ENCODE measurements around the gene EXD3. TPM values are rescaled to one million over a fixed set of nuclear protein-coding genes. Genes with fewer than 3 reads are reported as not detected.

Gene EXD3
- total RNA-seq, 1 donor = 7.3 TPM

DNA sequence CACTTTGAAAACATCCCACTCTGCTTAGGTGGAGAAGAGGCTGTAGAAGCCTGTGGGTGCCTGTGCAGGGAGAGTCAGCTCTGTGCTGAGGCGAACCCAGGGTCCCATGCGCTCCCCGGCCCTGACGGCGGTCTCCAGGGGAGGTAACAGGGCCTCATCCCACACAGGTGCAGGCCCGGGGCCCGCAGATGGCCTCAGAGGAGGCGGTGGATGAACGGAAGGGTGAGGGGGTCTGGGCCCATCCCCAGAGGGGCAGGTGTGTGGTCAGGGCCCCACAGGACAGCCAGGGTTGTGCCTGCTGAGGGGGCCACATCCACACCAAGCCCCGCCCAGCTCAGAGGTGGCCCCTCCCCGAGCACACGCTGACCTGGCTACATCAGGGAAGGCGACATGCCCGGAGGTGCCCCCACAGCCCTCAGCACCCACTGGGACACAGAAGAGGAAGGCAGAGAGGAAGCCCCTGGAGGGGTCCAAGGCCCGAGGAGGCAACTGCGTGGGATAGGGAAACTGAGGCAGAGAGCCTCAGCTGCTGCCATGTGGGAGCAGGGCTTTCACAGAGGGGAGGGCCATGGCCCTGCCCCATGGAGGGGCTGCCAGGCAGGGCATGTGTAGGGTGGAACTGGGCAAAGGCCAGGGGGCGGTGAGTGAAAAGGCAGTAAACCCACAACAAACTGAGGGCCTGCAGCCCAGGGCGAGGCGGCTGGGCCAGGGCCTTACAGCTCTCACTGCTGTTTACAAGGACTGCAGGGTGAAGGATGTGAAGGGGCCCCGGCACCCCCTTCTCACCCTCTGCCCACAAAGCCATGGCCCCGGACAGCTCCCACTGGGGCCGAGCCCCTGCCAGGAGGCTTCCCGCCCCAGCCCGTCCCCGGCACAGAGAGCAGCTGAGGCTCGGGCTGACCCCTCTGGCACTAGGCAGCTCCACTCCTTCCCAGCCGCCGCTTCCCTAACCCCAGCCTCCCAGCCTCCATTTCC is 29.5 kb downstream of the EXD3 start:
- H3K4me3 ChIP-seq (ENCODE audit: low read depth, low read length) = no peak overlapping the region
- no peak for DNase-seq (ENCODE audit: low read depth)
- TF ChIP-seq CTCF (IDR thresholded peaks at IDR 0.05; ENCODE audit: insufficient read depth, low read depth, low read length) = no peak

DNA sequence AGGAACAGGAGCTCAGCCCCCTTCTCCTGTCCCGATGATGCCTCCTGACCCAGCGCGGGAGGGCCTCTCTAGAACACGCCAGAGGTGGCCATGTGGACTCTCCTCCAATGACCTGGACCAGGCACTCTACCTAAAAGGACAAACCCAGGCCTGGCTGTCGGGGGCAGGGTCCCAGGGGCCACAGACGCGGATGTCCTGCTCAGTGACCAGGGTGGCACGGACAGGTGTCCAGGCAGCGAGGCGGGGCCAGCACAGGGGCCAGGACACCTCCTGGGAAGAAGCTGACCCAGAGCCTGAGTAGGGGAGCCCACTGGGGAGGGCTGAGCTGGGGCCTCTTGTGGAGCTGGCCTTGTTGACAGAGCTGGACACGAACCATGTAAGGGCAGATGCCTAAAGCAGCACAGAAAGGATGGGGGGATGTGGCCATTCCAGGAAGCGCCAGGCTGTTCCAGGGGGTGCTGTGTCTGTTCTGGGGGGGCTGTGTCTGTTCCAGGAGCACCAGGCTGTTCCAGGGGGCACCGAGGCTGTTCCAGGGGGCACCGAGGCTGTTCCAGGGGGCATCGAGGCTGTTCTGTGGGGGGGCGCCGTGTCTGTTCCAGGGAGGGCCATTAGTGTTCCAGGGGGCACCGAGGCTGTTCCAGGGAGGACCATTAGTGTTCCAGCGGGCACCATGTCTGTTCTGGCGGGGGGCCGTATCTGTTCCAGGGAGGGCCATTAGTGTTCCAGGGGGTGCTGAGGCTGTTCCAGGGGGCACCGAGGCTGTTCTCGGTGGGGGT is 30.5 kb downstream of the EXD3 start:
- no peak for TF ChIP-seq CTCF (IDR thresholded peaks at IDR 0.05; ENCODE audit: insufficient read depth, low read depth, low read length)
- DNase-seq (ENCODE audit: low read depth) = no peak
- H3K4me3 ChIP-seq (ENCODE audit: low read depth, low read length) = no peak overlapping the region

GRCh38 chr9:137391411-137391754 is 31.6 kb downstream of the EXD3 start:
- no peak for TF ChIP-seq CTCF (IDR thresholded peaks at IDR 0.05; ENCODE audit: insufficient read depth, low read depth, low read length)
- DNase-seq (ENCODE audit: low read depth) = no peak
- no peak overlapping the region for H3K4me3 ChIP-seq (ENCODE audit: low read depth, low read length)

- no peak overlapping the region for H3K4me3 ChIP-seq (ENCODE audit: low read depth, low read length)
- DNase-seq (ENCODE audit: low read depth) = no peak
- TF ChIP-seq CTCF (IDR thresholded peaks at IDR 0.05; ENCODE audit: insufficient read depth, low read depth, low read length) = no peak
These were observed 32.2 kb downstream of the EXD3 start for GRCh38 chr9:137390553-137391410.

DNA sequence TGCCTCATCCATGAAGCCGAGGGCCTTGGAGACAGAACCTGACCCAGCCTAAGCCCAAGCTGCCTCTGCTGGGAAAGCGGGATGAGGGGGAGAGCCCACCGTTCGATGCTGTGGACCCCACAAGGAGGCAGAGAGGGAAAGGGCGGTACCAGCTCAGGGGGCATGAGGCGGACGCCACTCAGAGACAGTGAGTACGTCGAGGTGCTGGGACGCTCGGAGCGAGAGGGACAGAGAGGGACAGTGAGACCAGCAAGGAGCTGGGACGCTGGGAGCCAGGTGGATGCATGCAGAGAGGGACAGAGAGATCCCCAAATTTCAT is 33.6 kb downstream of the EXD3 start:
- no peak for TF ChIP-seq CTCF (IDR thresholded peaks at IDR 0.05; ENCODE audit: insufficient read depth, low read depth, low read length)
- no peak overlapping the region for H3K4me3 ChIP-seq (ENCODE audit: low read depth, low read length)
- DNase-seq (ENCODE audit: low read depth) = no peak

- TF ChIP-seq CTCF (IDR thresholded peaks at IDR 0.05; ENCODE audit: insufficient read depth, low read depth, low read length) = no peak
- no peak overlapping the region for H3K4me3 ChIP-seq (ENCODE audit: low read depth, low read length)
- no peak for DNase-seq (ENCODE audit: low read depth)
These were observed 34.2 kb downstream of the EXD3 start for GRCh38 chr9:137388589-137389427.
